ENCODE data around the gene PRCP.

Gene PRCP

GRCh38 chr11:82778776-82779175 lies 121.5 kb downstream of the PRCP start:
- DNase-seq (ENCODE audit: low spot score), result no peak

- DNase-seq (ENCODE audit: low spot score), result peak; percentile 21
Measured at GRCh38 chr11:82776377-82776776, 123.9 kb downstream of the PRCP start.

GRCh38 chr11:82775736-82776346 lies 124.4 kb downstream of the PRCP start:
- DNase-seq (ENCODE audit: low spot score), result peak; percentile 47

GRCh38 chr11:82775218-82775617 lies 125.0 kb downstream of the PRCP start:
- no peak for DNase-seq (ENCODE audit: low spot score)

All from COLO829 (cell line).